HTR-8/SVneo (cell line): Measurements from ENCODE around the gene URM1.

Experiments
- DNase-seq: peaks from one replicate; pipeline ENCODE4 v3.0.0; 2011; ENCODE audit warnings: low spot score, mixed read lengths; ENCODE audit not compliant: insufficient read length
- FAIRE-seq: peaks from 2 replicates; lab custom pipeline; 2011; peaks lifted over from hg19 to GRCh38; lab: Jason Lieb, UNC

The URM1 gene

GRCh38 chr9:128344931-128345605 lies 26.1 kb upstream of the URM1 start:
- no peak for FAIRE-seq
- DNase-seq: no peak

GRCh38 chr9:128349125-128349524 lies 22.0 kb upstream of the URM1 start:
- DNase-seq: no peak
- no peak for FAIRE-seq

- FAIRE-seq (no peak), DNase-seq (no peak)
These were observed 21.4 kb upstream of the URM1 start for GRCh38 chr9:128349772-128350171.

GRCh38 chr9:128355451-128355850 lies 15.7 kb upstream of the URM1 start:
- FAIRE-seq: no peak
- no peak for DNase-seq

- FAIRE-seq: no peak
- no peak for DNase-seq
These were observed 13.1 kb upstream of the URM1 start for GRCh38 chr9:128358090-128358489.

- no peak for FAIRE-seq
- no peak for DNase-seq
These were observed 12.3 kb upstream of the URM1 start for GRCh38 chr9:128358861-128359260.

GRCh38 chr9:128360826-128361225 lies 10.3 kb upstream of the URM1 start:
- FAIRE-seq: no peak

GRCh38 chr9:128361296-128361985 lies 9.7 kb upstream of the URM1 start:
- FAIRE-seq: no peak
- DNase-seq: no peak

More at GRCh38 chr9:128360826-128361225, 10.3 kb upstream of the URM1 start:
- no peak for DNase-seq

- FAIRE-seq (no peak), DNase-seq (peak; percentile 81)
These were observed 9.1 kb upstream of the URM1 start for GRCh38 chr9:128361986-128362646.

- FAIRE-seq: no peak
- no peak for DNase-seq
These were observed 8.4 kb upstream of the URM1 start for GRCh38 chr9:128362774-128363173.

- FAIRE-seq: no peak
These were observed 5.6 kb upstream of the URM1 start for GRCh38 chr9:128365525-128365924.

GRCh38 chr9:128369024-128369706 lies 2.0 kb upstream of the URM1 start:
- DNase-seq: no peak
- no peak for FAIRE-seq

More at GRCh38 chr9:128365525-128365924, 5.6 kb upstream of the URM1 start:
- DNase-seq: no peak

GRCh38 chr9:128370367-128370751 lies 815 bp upstream of the URM1 start:
- no peak for DNase-seq
- no peak for FAIRE-seq

- no peak for FAIRE-seq
- no peak for DNase-seq
These were observed 500 bp downstream of the URM1 start for GRCh38 chr9:128371630-128372117.

- no peak for FAIRE-seq
- no peak for DNase-seq
These were observed 1.0 kb downstream of the URM1 start for GRCh38 chr9:128372188-128372641.

GRCh38 chr9:128372784-128373183 lies 1.6 kb downstream of the URM1 start:
- FAIRE-seq (no peak), DNase-seq (no peak)

- no peak for DNase-seq
- FAIRE-seq: no peak
These were observed 3.1 kb downstream of the URM1 start for GRCh38 chr9:128374221-128374675.

- DNase-seq (no peak), FAIRE-seq (no peak)
These were observed 4.7 kb downstream of the URM1 start for GRCh38 chr9:128375865-128376264.

- DNase-seq (no peak), FAIRE-seq (no peak)
These were observed 11.1 kb downstream of the URM1 start for GRCh38 chr9:128382261-128382660.

- no peak for FAIRE-seq
- no peak for DNase-seq
These were observed 12.0 kb downstream of the URM1 start for GRCh38 chr9:128383007-128383753.
